Cardiac muscle cell (in vitro differentiated cells and primary cell): ENCODE data around the gene MID2. TPM values are rescaled to one million over a fixed set of nuclear protein-coding genes. Genes with fewer than 3 reads are reported as not detected.
"Not testable (repeated sequence)": the region's sequence is repeated elsewhere in the genome, so short reads cannot be mapped to it uniquely, and the experiment has no call there.

ENCODE experiments used
- DNase-seq, 2 donors: peaks; one replicate each; pipeline versions ENCODE4 v3.0.0 to v3.0.0-alpha.2; 2010 to 2017; ENCODE audit warnings: low read depth in 1 of 2, low spot score in 1 of 2
- H3K27ac ChIP-seq: fragments of 200-600 bp; sonication (generic); 2 replicates; pipeline ENCODE4 v1.5.1; 2016
- H3K27me3 ChIP-seq: fragments of 200-600 bp; sonication (generic); 2 replicates; pipeline ENCODE4 v1.6.0; 2016; ENCODE audit warnings: control low read depth
- H3K36me3 ChIP-seq: fragments of 200-600 bp; sonication (generic); 2 replicates; pipeline ENCODE4 v1.5.1; 2016; ENCODE audit warnings: control low read depth
- H3K4me1 ChIP-seq: fragments of 200-600 bp; sonication (generic); 2 replicates; pipeline ENCODE4 v1.8.1; 2017; ENCODE audit warnings: low read depth, mild to moderate bottlenecking, mixed run types
- H3K4me3 ChIP-seq: fragments of 200-600 bp; sonication (generic); 2 replicates; pipeline ENCODE4 v1.5.1; 2016; ENCODE audit warnings: mild to moderate bottlenecking
- H3K9me3 ChIP-seq: fragments of 200-600 bp; sonication (generic); 2 replicates; pipeline ENCODE4 v1.5.1; 2017; ENCODE audit warnings: low read depth, mild to moderate bottlenecking, control low read depth
- CTCF ChIP-seq: IDR thresholded peaks from 2 replicates; pipeline ENCODE4 v1.5.1; 2012; ENCODE audit warnings: low read depth, mild to moderate bottlenecking, low read length
- polyA plus RNA-seq: library from polyadenylated mRNA; unstranded; fragments of >200 nt; fragmentation: Nextera tagmentation; extraction: Ambion mirVana; gene quantifications from 2 replicates; pipeline ENCODE4 v1.2.1, GENCODE V29; 2016
- total RNA-seq: library from RNA; depleted of rRNA; stranded (reverse); fragments of >200 nt; gene quantifications from 2 replicates; pipeline ENCODE4 v1.2.3, GENCODE V29; 2016

The MID2 gene
- total and polyA plus RNA-seq, 2 experiments from 2014 or later, result 9.9 to 30.0 TPM

GRCh38 chrX:107848591-107848990 is 22.9 kb downstream of the MID2 start:
- H3K27me3 ChIP-seq, result no peaks in the 10 kb centered on the region
- no peak for TF ChIP-seq CTCF
- no peaks in the 10 kb centered on the region for H3K9me3 ChIP-seq
- no peak for DNase-seq
- no peak overlapping the region for H3K27ac ChIP-seq
- no peak overlapping the region for H3K4me3 ChIP-seq
- H3K4me1 ChIP-seq, result peaks cover 22% of the 10 kb centered on the region
- no peaks in the 10 kb centered on the region for H3K36me3 ChIP-seq

GRCh38 chrX:107849747-107850421 is 24.2 kb downstream of the MID2 start:
- no peak overlapping the region for H3K4me3 ChIP-seq
- H3K36me3 ChIP-seq, result no peaks in the 10 kb centered on the region
- H3K9me3 ChIP-seq, result no peaks in the 10 kb centered on the region
- no peak overlapping the region for H3K27ac ChIP-seq
- TF ChIP-seq CTCF, result no peak
- DNase-seq, result no peak
- H3K4me1 ChIP-seq, result peaks cover 9% of the 10 kb centered on the region
- H3K27me3 ChIP-seq, result no peaks in the 10 kb centered on the region

GRCh38 chrX:107850422-107850765 is 24.7 kb downstream of the MID2 start:
- no peaks in the 10 kb centered on the region for H3K27me3 ChIP-seq
- no peak for DNase-seq
- no peaks in the 10 kb centered on the region for H3K36me3 ChIP-seq
- no peak overlapping the region for H3K27ac ChIP-seq
- no peak for TF ChIP-seq CTCF
- peaks cover 4% of the 10 kb centered on the region for H3K4me1 ChIP-seq
- H3K4me3 ChIP-seq, result no peak overlapping the region
- H3K9me3 ChIP-seq, result no peaks in the 10 kb centered on the region

GRCh38 chrX:107851215-107851614 is 25.5 kb downstream of the MID2 start:
- H3K27me3 ChIP-seq, result no peaks in the 10 kb centered on the region
- DNase-seq, result peak in 1 of 2 donors; percentile 55
- no peak overlapping the region for H3K4me3 ChIP-seq
- peaks cover 1% of the 10 kb centered on the region for H3K4me1 ChIP-seq
- no peaks in the 10 kb centered on the region for H3K9me3 ChIP-seq
- no peaks in the 10 kb centered on the region for H3K36me3 ChIP-seq
- H3K27ac ChIP-seq, result no peak overlapping the region
- TF ChIP-seq CTCF, result no peak

- H3K4me1 ChIP-seq, DNase-seq: not testable (repeated sequence)
These were observed 26.0 kb downstream of the MID2 start for GRCh38 chrX:107851665-107852064.

GRCh38 chrX:107856289-107856688 is 30.6 kb downstream of the MID2 start:
- no peak for DNase-seq
- Histone ChIP-seq H3K9me3 (no peaks in the 10 kb centered on the region), H3K4me3 (no peak overlapping the region), H3K27me3 (no peaks in the 10 kb centered on the region), H3K36me3 (no peaks in the 10 kb centered on the region), H3K4me1 (peaks cover 13% of the 10 kb centered on the region), H3K27ac (no peak overlapping the region)
- no peak for TF ChIP-seq CTCF

More at GRCh38 chrX:107851665-107852064, 26.0 kb downstream of the MID2 start:
- H3K9me3 ChIP-seq, H3K27ac ChIP-seq, H3K4me3 ChIP-seq, H3K27me3 ChIP-seq, H3K36me3 ChIP-seq: not testable (repeated sequence)

GRCh38 chrX:107857041-107857440 is 31.4 kb downstream of the MID2 start:
- H3K27me3 ChIP-seq, H3K27ac ChIP-seq, DNase-seq, H3K36me3 ChIP-seq, H3K4me3 ChIP-seq, H3K9me3 ChIP-seq: not testable (repeated sequence)
- H3K4me1 ChIP-seq, result peaks cover 13% of the 10 kb centered on the region
